ENCODE results near the gene LRMDA. TPM values are rescaled to one million over a fixed set of nuclear protein-coding genes. Genes with fewer than 3 reads are reported as not detected.

Gene LRMDA
- total and polyA plus RNA-seq, 2 donors (not counting 3 experiments of a cell fraction or from before 2014, with no cell fraction given), result 9.7 to 18.0 TPM

GRCh38 chr10:75739414-75740143 lies 308.2 kb downstream of the LRMDA start:
- FAIRE-seq, result no peak
- no peaks in the 10 kb centered on the region for H3K4me1 ChIP-seq (ENCODE audit: control insufficient read depth, extremely low read depth, insufficient read depth, low read length)
- no peaks in the 10 kb centered on the region for H4K20me1 ChIP-seq (replicated peaks; ENCODE audit: control insufficient read depth, extremely low read depth, insufficient read depth, low read length)
- no peaks in the 10 kb centered on the region for H3K27me3 ChIP-seq (ENCODE audit: control insufficient read depth in 2 of 2, insufficient read depth in 2 of 2, low read length in 2 of 2)
- no peaks in the 10 kb centered on the region for H3K9me3 ChIP-seq (replicated peaks; ENCODE audit: control insufficient read depth, insufficient read depth, low read length)
- no peaks in the 10 kb centered on the region for H3K79me2 ChIP-seq (ENCODE audit: control insufficient read depth, insufficient read depth, low read length)
- H3K36me3 ChIP-seq (ENCODE audit: control insufficient read depth in 2 of 2, extremely low read depth in 1 of 2, insufficient read depth in 2 of 2, low read length in 2 of 2), result no peaks in the 10 kb centered on the region
- no peak overlapping the region for H3K27ac ChIP-seq (ENCODE audit: insufficient read depth, low read depth, low read length)
- dilution Hi-C loops (cut with MboI; ENCODE audit: extremely low pct_ligation_motif_present, low sequenced_read_pairs), result no loop called here
- H3K9me1 ChIP-seq (replicated peaks; ENCODE audit: control insufficient read depth, extremely low read depth, insufficient read depth, low read length), result no peaks in the 10 kb centered on the region
- no peak overlapping the region for H3K9ac ChIP-seq (replicated peaks; ENCODE audit: extremely low read depth, insufficient read depth, low read length)
- H3K4me2 ChIP-seq (ENCODE audit: insufficient read depth, low read length), result no peak overlapping the region
- no TSS peak for BruUV-seq (replicated peaks)
- intact Hi-C loops (cut with micrococcal nuclease), result no loop called here
- H2AFZ ChIP-seq (ENCODE audit: low read depth, low read length), result no peak overlapping the region
- DNase-seq (ENCODE audit: low read depth, low spot score), result no peak
- ChIA-PET POLR2A (no interaction called here), CTCF (interaction anchor here (1.3 kb wide), 1 partner anchor 19 kb away, joined by 3 read pairs; no protein-coding TSS in a partner anchor)
- TF ChIP-seq FOS (IDR thresholded peaks at IDR 0.05; ENCODE audit: borderline replicate concordance, insufficient read depth, low read length), result no peak
- no peak for TF ChIP-seq POLR2AphosphoS5 (IDR thresholded peaks at IDR 0.05; ENCODE audit: insufficient read depth, low read depth, low read length)
- TF ChIP-seq GATA2 (IDR thresholded peaks at IDR 0.05; ENCODE audit: insufficient read depth, insufficient read length, low read depth, low read length), result no peak
- no peak for TF ChIP-seq EZH2 (IDR thresholded peaks at IDR 0.05; ENCODE audit: borderline replicate concordance, low read depth, low read length, severe bottlenecking)
- TF ChIP-seq POLR2A (IDR thresholded peaks at IDR 0.05; ENCODE audit: low read depth, low read length), result no peak
- no peak for TF ChIP-seq CTCF (IDR thresholded peaks at IDR 0.05; ENCODE audit: extremely low read depth in 1 of 2, insufficient read depth in 1 of 2, low read depth in 1 of 2, low read length in 2 of 2)
- no peak for TF ChIP-seq JUN (IDR thresholded peaks at IDR 0.05; ENCODE audit: borderline replicate concordance, insufficient read depth, insufficient read length, low read depth)
- H3K4me3 ChIP-seq (replicated peaks in 1 of 3; ENCODE audit: insufficient read depth in 1 of 3, low read depth in 1 of 3, low read length in 3 of 3), result no peak overlapping the region
